IPS-NIHi7 (cell line): ENCODE results near the gene TRPM3.
A peak's percentile ranks its signal among the peaks of the same experiment; 100 is the strongest.
"Not testable (repeated sequence)": the region's sequence is repeated elsewhere in the genome, so short reads cannot be mapped to it uniquely, and the experiment has no call there.

Experiments
- DNase-seq: peaks from one replicate; pipeline ENCODE4 v3.0.0; 2012; ENCODE audit warnings: mixed read lengths; ENCODE audit errors: extremely low spot score

The TRPM3 gene

GRCh38 chr9:70673844-70674243, 447.6 kb downstream of the TRPM3 start:
- DNase-seq: no peak

DNA sequence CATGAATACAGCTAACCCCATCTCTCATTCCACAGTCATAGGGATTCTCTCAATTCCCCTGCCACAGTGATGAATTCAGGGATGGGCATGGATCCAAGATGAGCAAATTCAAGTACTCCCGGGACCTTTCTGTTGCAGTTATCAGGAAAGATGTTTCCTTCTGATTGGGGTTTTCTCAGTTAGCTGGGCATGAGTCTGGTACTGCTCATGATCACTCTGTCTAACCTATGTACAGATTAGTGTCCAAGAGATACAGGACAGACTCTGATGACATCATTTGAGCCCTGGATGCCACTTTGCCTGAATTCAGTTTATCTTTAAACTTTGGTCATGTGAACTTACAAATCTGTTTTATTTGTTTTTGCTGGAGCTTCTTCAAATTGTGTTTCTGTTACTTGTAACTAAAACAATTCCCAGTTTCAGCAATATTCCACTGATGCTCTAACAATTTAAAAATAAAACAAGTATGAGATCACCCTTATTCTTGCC, 449.2 kb downstream of the TRPM3 start:
- DNase-seq: no peak

GRCh38 chr9:70668751-70669150, 452.7 kb downstream of the TRPM3 start:
- DNase-seq: no peak

- DNase-seq: no peak
These were observed 462.7 kb downstream of the TRPM3 start for GRCh38 chr9:70658765-70659164.

DNA sequence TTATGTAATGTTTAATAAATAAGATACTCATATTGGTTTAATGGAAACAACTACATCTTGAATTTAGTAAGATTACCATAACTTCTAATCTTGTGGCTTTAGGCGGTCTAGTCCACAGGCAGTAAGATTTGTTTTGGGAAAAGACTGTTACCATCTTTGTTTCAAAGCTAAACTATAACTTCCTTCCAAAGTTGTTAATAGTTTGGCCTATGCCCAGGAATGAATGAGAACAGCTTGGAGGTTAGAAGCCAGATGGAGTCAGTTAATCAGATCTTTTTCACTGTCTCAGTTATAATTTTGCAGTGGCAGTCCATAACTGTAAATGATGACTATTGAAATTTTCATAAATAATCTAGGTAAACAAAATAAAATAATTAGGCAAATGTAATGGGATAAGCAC, 465.1 kb downstream of the TRPM3 start:
- DNase-seq: no peak

GRCh38 chr9:70654144-70654543, 467.3 kb downstream of the TRPM3 start:
- DNase-seq: no peak

GRCh38 chr9:70644627-70645026, 476.8 kb downstream of the TRPM3 start:
- not testable (repeated sequence) for DNase-seq

- DNase-seq: no peak
These were observed 479.1 kb downstream of the TRPM3 start for GRCh38 chr9:70642341-70642740.

DNA sequence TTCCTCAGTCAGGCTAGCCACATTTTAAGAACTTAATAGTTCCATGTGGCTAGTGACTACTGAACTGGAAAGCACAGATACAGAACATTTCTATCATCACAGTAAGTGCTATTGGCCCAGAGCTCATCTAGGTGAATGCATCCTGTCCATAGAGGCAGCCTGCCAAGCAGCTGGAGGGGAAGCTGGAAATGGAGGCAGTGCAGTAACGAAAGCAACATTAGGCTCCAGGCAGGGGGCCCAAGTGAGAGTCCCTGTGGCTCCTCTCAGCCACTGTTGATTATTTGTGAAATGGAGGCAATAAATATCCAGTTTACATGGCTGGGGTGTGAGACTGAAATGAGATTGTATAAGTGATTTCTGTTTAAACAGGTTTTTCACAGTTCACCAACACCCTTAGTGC, 479.8 kb downstream of the TRPM3 start:
- no peak for DNase-seq

DNA sequence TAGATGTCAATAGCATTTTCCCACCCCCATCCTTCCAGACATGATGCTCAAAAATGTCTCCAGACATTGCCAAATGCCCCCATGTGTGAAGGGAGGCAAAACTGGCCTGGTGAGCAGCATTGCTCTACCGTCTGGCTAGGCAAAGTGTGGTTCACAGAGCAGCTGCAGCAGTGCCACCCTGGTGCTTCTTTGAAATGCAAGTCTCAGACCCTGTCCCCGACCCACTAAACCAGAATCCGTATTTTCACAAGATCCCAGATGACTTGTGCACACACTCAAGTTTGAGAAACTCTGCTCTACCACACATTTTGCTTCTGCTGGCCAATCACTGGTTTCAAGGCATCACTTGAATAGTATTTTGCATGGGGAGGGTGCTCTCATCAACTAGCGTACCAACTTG, 480.4 kb downstream of the TRPM3 start:
- no peak for DNase-seq

- DNase-seq: peak; percentile 53
These were observed 481.3 kb downstream of the TRPM3 start for GRCh38 chr9:70639853-70640814.

DNA sequence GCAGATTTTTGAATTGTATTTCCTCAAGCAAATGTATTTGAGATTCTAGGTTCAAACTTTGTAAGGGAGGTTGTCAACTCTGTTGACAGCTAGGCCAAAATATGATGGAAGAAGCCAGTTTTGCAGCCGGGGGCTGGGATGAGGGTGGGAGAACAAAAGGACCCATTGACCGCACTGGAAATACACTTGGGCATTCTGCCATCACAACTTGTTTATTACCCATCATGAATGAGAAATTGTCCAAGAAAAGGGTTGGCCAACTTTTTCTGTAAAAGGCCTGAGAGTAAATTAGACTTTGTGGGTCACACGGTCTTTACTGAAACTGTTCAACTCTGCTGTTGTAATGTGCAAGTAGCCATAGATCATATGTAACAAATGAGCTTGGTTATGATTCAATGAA, 485.6 kb downstream of the TRPM3 start:
- DNase-seq: no peak

GRCh38 chr9:70634696-70635095, 486.7 kb downstream of the TRPM3 start:
- DNase-seq: no peak

- no peak for DNase-seq
These were observed 490.4 kb downstream of the TRPM3 start for GRCh38 chr9:70630971-70631370.

GRCh38 chr9:70629080-70629685, 492.2 kb downstream of the TRPM3 start:
- peak; percentile 78 for DNase-seq

- peak; percentile 45 for DNase-seq
These were observed 496.3 kb downstream of the TRPM3 start for GRCh38 chr9:70625078-70625477.

DNA sequence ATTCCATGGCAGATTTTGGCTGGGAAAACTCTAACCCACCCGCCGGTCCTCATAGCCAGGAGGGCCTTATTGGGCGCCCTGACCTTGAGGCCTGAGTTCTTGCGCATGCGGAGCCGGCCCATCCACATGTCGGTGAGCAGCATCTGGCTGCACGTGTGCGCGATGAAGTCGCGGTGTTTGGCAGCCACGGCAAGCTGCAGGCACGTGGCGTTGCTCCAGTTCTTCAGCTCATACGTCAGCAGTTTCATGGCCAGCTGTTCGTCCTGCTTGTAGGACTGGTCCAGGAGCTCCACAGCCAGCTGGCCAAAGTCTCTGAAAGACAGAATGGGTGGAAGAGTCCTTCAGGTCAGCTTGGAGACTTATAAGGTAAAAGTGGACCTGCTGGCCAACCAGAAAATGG, 502.6 kb downstream of the TRPM3 start:
- no peak for DNase-seq

GRCh38 chr9:70617033-70617828, 504.2 kb downstream of the TRPM3 start:
- no peak for DNase-seq

GRCh38 chr9:70616228-70616990, 505.0 kb downstream of the TRPM3 start:
- no peak for DNase-seq

DNA sequence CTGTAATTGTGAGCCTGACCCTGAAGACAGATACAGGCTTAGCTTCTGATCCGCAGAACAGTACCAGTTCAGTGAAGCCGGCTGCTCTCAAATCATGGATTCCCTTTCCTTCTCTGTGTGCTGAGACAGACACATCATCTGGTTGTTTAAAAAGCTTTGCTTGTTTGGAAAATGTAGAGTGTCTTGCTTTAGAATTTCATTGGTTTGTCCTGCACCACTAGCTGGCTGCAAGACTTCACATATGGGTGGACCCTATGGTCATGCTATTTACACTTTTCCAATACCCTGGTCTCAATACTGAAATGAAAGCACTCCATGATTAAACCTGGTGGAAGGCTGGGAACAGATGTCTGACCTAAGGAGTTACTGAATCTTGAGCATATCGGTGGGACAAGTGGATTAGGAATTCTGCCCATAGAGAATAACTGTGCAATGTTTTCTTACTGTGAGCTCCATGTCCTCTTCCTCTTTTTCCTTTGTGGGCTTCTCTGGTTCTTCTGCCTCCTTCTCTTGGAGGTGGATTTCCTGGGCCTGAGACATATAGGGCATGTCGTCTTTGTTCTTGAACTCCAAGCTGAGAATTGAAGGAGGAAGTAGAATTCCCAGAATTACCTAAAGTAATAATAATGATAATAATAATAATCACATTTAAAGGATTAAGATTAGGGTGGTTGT, 505.8 kb downstream of the TRPM3 start:
- no peak for DNase-seq
